Activated CD4-positive, alpha-beta T cell treated with anti-CD3 and anti-CD28 coated beads, Interleukin-2, amount 50 U/mL, for 16 hours (primary cell): ENCODE results near the gene RHEX.

Experiments
- DNase-seq: peaks from one replicate; pipeline ENCODE4 v3.0.0-alpha.2; 2020

The RHEX gene, protein sequence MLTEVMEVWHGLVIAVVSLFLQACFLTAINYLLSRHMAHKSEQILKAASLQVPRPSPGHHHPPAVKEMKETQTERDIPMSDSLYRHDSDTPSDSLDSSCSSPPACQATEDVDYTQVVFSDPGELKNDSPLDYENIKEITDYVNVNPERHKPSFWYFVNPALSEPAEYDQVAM

DNA sequence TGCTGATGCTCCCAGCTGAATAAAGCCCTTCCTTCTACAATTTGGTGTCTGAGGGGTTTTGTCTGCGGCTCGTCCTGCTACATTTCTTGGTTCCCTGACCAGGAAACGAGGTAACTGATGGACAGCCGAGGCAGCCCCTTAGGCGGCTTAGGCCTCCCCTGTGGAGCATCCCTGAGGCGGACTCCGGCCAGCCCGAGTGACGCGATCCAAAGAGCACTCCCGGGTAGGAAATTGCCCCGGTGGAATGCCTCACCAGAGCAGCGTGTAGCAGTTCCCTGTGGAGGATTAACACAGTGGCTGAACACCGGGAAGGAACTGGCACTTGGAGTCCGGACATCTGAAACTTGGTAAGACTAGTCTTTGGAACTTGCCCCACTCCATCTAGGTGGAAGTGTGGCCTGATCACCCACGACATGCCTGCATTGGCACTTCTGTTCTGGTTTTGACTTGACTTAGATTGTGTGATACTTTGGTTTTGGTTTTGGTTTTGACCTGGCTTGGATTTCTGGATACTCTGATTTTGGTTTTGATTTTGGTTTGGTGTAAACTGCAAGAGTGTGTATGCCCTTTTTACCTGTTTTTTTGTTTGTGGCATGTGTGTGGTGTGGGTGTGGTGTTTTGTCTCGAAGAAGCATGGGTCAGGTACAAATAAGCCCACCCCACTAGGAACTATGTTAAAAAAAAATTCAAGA lies at the start of gene RHEX:
TSS of gene RHEX (plus strand) at position 255 of the 692 bp plus-strand sequence. CDS start 44,656 bp downstream, outside the sequence.
- peak; percentile 75 for DNase-seq

DNA sequence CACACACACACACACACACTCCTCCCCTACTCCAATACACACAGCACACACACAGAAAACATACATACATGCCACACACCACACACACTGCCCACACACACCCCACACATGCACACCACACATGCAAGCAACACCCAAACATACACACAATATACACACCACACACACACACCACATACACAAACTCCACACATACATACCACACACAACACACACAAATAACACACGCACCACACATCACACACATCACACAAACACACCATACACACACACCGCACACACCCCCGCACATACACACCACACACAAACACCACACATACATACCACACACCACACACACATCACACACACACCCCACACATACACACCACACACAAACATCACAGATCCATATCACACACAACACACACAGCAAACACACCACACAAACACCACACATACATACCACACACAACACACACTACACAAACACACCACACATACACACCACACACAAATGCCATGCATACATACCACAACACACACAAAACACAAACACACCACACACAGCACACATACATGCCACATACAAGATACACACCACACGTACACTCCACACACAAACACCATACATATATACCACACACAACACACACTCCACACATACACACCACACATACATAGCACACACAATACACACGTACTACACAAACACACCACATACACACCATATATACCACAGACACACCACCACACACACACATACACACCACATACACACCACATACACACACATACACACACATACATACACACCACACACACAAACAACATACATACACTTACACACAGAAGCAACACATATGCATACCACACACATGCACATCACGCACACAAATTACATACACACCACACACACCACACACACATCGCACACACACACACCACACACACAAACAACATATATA lies 48.8 kb upstream of the RHEX start:
- no peak for DNase-seq

DNA sequence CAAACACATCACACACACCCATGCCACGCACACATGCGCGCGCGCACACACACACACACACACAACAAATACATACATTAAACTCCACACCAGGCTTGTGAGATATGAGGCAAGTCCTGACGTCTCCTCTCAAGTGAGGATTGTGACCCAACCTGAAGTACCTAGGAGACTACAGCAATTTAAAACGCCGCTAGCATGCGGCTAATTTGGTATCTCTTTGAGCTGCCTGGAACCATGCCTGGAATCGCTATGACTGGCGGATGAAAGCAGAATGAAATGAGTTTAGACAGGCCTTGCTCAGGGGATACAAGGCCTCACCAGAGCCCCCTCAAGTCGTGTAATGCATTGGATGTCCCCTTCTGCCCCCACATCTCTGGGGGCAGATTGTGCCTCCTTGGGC lies 48.1 kb upstream of the RHEX start:
- DNase-seq, result no peak

DNA sequence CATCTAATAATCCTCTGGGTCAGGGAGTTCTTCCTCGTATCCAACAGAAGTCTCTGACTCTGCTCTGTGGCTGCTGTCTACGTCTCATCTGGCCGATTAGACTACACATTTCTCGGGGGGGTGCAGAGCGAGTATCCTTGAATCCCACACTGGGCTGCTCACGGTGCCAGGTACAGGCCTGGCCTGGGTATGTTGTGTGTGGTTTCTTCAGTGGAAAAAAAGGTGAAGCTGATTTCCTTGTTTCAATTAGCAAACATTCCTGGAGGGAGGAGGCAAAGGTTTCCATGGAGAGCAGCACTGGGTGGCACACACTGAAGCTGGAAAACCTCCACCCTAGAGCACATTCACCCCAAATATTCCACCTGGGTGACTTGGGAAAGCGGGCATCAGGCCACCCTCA lies 47.7 kb upstream of the RHEX start:
- no peak for DNase-seq

DNA sequence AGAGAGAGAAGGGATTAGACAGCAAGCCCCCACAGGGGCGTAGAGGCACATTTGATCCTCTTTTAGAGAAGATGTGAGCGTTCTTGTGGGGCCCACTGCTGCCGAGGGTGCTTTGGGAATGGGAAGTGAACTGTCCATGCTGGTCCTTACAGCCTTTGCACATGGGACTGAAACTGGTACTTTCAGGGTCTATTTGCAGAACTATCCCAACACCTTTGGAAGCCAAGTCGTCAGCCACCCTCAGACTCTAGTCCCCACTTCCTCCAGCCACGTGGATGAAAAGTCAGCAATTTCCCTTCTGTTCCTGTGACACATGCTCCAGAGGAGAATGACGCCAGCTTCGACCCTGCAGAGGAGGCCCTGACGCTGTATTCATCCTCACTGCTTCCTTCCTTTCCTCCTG lies 47.2 kb upstream of the RHEX start:
- DNase-seq, result no peak

DNA sequence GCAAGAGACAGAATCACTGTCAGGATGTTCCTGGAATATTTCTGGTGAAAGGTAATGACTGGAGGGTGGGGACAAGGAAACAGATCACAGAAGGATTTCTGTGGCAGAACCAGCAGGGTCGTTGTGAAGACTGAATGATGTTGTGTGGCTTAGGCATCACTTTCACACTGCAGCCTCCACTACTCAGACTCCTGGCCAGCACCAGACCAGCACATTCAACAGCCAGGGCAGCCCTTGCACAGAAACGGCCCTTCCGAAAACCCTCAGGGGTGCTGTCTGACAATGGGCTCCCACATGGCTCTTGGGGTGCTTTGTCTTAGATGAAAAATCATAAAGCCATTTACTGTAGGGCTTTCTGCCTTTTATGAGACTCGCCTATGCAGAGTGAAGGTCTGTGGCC lies 46.0 kb upstream of the RHEX start:
- DNase-seq, result no peak

DNA sequence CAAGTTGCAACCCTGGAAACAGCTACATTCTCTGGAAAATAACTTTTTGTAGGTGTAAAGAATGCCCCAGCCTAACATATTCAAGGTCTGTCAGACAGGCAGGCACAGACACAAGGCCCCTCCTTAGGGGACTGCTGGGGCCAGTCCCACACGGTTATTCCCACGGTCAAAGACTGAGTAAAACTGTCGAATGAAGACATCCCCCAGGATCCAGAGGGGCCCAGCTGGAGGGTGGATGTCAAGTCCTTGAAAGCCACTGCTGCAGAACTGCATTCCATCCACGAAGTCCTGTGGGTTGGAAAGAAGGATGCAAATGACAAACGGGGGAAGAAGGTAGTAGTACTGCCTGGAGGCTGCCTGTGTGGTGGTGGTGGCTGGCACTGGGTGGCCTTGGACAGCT lies 42.9 kb upstream of the RHEX start:
- DNase-seq, result no peak

DNA sequence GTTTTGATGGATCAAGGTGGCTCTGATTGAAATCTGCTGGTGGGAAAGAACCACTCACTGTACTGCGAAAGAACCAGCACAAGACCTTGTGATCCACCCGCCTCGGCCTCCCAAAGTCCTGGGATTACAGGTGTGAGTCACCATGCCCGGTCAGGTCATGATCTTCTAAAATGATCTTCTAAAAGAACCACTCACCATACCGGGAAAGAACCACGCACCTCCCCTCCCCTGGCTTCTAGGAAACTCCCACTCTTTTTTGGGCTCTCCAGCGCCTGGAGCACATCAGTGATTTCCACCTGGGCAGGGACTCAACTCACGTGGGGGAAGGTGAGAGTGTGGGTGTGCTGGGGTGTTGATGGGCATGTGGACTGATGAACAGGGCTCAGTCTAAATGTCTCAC lies 41.9 kb upstream of the RHEX start:
- DNase-seq, result peak; percentile 10

DNA sequence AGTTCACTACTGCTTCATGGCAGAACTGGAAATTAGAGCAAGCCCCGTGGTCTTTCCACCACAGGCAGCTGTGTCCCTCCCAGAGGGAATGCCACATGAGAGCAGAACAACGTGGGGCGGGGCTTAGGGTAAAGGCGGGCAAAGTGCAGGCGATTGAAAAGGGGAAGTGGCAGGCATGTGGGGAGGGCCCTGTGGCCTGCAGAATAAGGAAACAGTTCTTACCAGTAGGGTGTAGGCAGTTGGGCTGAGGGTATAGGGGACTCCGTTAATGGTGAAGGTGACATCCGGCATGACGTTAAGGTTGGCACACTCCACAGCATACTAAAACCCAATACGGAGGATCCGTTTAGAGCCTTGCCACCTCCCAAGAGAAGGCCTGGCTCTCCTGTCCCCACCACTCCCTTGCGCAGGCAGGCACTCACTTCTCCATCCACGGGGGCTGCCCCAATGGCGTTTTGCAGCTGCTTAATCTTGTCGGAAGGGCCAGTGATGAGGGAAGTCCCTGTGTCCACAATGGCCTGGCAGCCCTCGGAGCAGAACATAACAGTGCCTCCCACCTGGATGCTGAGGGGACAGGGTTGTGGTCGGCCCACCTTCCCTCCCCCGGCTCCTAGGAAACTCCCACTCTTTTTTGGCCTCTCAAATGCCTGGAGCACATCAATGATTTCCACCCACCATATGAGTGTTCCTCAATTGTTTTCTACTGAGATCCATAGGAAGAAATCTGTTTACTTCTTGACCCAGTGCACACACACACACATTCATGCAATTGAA lies 40.7 kb upstream of the RHEX start:
- peak; percentile 14 for DNase-seq

DNA sequence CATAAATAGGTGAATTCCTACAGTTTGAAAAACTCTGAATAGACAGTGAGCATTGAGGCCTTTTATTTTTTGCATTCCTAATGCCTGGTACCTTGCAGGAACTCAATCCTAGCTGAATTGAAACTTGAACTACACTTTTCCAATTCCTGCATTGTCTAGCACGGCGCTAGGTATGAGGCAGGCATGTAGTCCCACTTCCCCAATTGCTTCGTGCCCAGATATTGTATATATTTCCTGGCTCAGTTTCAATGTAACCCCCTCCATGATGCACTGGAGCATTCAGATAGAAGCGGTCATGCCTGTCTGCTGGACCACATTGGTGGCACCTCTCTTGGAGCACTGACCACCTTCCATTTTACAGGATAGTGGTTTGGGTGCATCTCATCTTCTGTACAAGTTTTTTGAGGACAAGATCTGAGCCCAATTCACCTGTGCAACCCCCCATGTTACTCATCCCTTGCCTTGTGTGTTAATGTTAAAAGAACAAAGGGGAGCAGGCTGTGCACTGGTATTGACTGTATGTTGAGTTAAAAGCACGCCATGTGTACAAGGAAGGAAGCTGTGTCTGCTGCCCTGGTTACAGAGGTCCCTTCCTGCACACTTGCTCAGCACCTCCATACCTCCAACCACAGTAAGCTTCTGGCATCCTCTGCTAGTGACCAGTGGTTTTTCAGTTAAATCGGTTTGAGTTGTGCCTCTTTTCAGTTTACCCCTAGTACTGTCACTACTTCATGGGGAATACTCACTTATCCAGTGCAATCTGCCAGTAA lies 39.8 kb upstream of the RHEX start:
- no peak for DNase-seq

DNA sequence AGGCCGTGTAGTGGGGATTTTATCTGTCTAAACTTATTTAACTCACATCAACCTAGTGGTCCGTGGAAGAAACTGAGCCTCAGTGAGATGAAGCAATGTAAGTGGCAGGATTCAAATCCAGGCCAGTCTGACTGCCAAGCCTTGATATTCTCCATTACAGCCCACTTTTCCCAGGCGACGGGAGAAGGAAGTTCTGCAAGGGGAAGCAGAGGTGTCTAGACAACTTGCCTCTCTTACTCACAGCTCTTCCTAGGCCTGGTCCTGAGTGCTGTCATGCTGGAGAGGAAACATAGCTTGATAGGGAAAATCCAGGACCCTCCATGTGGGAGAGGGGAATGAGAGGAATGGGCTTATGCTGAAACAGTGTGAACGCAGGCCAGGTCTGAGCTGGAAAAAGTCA lies 38.4 kb upstream of the RHEX start:
- DNase-seq, result no peak

DNA sequence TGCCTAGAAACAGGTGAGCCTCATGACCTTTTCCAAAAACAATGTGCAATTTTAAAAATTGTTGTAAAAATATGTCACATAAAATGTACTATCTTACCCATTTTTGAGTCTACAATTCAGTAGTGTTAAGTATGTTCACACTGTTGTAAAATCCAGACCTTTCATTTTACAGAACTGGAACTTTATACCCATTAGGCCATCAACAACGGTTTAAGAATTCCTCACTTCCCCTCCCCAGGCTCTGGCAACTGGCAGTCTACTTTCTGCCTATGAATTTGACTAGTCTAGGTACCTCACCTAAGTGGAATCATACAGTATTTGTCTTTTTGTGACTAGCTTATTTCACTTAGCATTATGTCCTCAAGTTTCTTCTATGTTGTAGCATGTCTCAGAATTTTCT lies 37.9 kb upstream of the RHEX start:
- DNase-seq, result no peak

DNA sequence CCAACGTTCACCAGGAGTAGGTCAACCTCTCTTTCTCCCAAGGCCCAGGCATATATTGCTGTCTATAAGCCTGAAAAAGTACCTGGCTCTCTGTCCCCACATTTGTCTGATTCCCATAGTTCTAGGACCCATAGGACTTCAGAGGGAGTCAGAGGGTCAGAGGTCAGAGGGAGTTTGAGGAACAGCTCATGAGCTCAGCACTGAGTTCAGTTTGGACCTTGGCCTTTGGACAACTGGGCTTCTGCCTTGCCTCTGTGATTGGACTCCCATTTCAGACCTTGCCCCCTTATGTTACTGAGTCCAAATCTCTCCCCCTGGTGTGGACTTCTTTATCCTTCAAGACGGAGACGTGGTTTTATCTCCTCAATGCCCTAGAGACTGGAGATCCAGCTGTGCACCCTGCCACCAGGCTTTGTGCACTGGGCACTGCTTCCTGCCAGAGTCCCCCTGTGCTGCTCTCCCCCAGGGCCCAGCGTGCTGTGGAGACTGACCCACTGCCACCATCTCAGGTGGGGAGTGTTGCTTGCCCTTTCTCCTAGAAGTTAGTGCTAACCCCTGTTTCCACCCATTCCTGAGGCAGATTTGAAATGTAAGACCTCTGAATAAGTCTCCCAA lies 32.5 kb upstream of the RHEX start:
- no peak for DNase-seq

DNA sequence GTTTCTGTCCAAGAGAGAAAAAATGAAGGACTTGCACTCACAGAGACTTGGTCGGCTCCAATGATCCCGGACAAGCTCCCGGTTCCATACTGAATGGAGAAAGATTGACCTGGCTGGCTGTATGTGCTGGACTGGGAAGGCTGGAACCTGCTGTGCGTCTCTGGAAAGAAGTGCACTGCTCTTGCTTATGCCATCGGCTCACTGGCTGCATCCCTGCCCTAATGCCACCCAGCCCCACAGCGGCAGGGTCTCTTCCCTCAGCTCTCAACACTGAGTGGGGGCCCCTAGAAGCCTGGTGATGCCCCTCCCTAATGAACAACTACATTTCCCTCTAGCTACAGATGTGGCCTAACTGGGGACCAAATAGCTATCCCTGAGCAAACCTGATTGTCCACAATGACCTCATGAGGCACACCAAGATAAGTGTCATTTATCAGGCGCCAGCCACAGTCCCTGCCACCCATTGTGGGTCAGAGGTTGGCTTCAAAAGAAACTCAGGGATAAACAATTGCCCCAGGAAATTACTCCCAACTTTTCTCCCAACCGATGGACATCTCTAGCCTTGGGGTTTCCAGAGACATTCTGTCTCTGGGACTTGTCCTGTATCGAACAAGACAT lies 31.9 kb upstream of the RHEX start:
- DNase-seq, result no peak

DNA sequence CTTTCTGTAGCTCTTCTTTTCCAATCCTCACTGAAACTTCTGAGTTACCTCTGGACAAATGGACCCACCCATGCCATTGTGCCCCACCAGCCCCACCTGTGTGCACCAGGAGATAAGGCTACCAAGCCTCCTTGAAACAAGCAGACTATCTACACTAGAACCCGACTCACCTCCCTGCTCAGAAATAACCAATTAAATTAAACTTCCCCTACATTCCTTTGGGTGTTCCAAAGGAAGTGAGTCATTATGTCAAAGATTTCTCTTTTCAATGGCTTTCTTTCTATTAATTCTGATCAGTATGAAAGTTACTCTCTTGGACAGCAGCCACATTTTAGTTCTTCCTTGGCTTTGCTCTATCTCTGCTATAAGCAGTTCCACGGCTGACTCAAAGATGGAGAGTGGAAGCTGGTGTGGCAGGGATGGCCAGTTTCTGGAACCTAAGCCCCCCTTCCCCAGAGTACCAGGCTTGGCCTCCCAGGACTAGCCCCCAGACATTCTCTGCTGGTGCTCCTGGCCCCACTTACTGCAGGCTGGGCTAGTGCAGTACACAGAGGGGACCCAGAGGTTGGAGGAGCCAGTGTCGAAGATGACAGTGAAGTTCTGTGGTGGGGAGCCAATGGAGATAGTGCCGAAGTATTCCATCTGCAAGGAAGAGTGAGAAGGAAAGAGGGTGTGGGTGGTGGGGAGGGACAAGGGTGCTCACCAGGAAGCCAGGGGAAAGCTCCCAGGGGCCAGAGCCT lies 31.2 kb upstream of the RHEX start:
- no peak for DNase-seq

DNA sequence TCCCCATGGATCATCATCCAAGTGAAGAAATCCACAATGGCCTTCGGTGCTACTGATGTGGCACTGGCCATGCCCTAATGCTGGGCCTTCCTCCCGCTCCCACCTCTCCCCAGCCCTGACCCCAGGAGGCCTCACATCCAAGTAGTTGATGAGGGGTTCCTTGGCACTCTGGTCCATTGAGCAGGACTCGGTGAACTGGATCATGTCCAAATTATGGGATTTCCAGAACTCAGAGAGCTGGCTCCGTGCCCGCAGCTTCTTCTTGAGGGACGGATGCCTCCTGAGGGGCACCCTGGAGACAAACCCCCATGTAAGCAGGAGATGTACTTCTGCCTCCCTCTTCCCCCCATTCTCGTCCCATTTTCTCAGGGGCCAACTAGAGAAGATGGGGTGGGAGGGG lies 30.2 kb upstream of the RHEX start:
- no peak for DNase-seq

DNA sequence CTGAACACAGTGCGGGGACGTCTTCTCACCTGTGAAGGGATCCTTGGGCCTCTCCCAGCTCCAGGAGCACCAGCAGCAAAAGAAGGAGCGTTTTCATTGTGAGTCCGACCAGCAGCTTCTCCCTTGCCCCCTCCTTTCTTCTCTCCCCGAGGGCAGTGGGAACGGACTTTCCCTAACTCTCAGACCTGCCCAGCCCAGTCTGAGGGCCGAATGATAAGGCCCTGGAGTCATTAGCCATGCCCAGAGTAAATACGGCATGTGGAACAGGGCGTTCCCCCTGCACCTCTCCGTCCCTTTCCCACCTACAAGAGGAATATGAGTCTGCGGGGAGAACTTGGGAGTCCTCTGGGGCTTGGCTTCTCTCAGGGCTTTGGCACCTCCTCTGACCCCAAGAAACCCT lies 29.3 kb upstream of the RHEX start, which contains the start of gene CTSE:
TSS of gene CTSE (minus strand) at position 201 of the 400 bp plus-strand sequence. CDS start at position 97, 104 bp downstream.
- DNase-seq, result no peak

DNA sequence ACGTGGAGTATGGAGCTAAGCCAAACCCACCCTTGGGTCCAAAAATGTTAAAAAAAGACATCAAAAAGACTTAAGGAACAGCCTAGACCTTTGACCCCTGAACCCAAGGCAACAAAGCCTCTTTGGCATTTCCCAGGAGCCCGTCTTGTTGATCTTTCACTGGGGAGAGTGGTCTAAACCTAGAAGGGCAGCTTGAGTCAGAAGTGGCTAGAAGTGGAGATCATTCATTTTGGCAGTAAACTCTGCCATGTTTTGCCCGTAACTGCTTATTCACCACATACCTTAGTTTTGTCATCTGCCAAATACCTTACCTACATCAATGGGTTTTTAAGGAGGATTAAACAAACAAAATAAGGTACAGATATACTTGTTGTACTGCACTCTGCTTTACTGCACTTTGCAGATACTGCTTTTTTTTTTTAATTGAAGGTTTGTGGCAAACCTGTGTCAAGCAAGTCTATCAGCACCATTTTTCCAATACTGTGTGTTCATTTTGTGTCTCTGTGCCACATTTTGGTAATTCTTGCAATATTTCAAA lies 27.6 kb upstream of the RHEX start:
- DNase-seq, result no peak

DNA sequence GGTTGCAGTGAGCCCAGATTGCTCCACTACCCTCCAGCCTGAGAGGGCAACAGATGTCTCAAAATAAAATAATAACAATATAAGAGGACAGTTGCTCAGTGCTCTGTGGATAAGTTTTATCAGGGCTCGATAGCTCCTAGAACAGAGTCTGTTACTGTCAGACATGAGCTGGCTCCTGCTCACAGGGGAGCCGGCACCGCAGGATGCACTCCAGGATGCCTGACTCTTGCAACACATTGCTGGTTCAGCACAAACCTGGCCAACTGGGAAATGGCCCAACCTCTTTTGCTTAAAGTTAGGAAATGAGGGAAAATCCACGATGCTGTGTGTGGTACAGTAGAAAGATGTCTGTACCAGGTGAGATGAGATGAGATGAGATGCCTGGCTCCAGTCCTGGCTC lies 23.5 kb upstream of the RHEX start:
- DNase-seq, result no peak

DNA sequence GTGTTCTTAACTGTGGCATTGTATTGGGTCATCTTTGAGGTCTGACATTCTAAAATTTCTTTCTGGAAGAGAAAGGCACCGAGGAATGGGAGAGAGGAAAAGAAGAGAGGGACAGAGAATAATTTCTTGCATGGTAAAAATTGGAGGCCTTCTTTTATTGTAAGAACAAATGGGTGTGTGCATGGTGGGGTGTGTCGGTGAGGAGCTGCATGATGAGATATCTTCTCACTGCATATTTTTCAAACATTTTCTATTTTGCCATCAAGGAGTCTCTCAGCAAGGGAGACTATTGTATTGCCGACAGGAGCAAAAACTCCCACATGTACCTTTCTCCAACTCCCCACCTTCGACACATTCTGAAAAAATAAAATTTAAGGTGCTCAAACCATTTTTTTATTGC lies 22.8 kb upstream of the RHEX start:
- DNase-seq, result no peak
